PC-9 (cell line): Measurements from ENCODE around the gene TMEM45B. TPM values are rescaled to one million over a fixed set of nuclear protein-coding genes. Genes with fewer than 3 reads are reported as not detected.

ENCODE experiments used
- BruUV-seq: library from RNA; stranded (reverse); fragments of 400-500 nt; replicated peaks from 2 replicates; lab custom pipeline; 2021; lab: Mats Ljungman, UMichigan
- CTCF ChIA-PET: fragments of 300-600 bp; sonication (Branson Sonifier 250); formaldehyde crosslinking; loops from one replicate; lab custom pipeline; 2022; ENCODE audit warnings: antibody characterized with exemption; lab: Charles Lee
- POLR2A ChIA-PET: fragments of 300-600 bp; sonication (Branson Sonifier 250); formaldehyde crosslinking; loops from one replicate; lab custom pipeline; 2022; ENCODE audit warnings: antibody characterized with exemption; ENCODE audit not compliant: unreplicated experiment; lab: Charles Lee
- DNase-seq, 2 experiments: peaks; one replicate each; pipeline versions ENCODE4 v3.0.0 to v3.0.0-alpha.2; 2015 to 2022; ENCODE audit warnings: mixed read lengths in 1 of 2
- H2AFZ ChIP-seq: fragments of 200-600 bp; sonication (generic); 2 replicates; pipeline ENCODE4 v1.8.1; 2017; ENCODE audit warnings: antibody characterized with exemption
- H3F3A ChIP-seq: fragments of 200-600 bp; sonication (generic); 2 replicates; pipeline ENCODE4 v1.8.1; 2017; ENCODE audit warnings: antibody characterized with exemption, mild to moderate bottlenecking, low read depth; ENCODE audit not compliant: insufficient read depth
- H3K27ac ChIP-seq: fragments of 200-600 bp; sonication (generic); 2 replicates; pipeline ENCODE4 v1.6.1; 2016; ENCODE audit warnings: mixed run types
- H3K27me3 ChIP-seq: fragments of 200-600 bp; sonication (generic); 2 replicates; pipeline ENCODE4 v1.6.1; 2016; ENCODE audit warnings: low read depth, mixed run types; ENCODE audit not compliant: insufficient read depth
- H3K36me3 ChIP-seq: fragments of 200-600 bp; sonication (generic); 2 replicates; pipeline ENCODE4 v1.6.1; 2016; ENCODE audit warnings: low read depth, mixed run types
- H3K4me1 ChIP-seq: fragments of 200-600 bp; sonication (generic); replicated peaks from 2 replicates; pipeline ENCODE4 v1.6.1; 2016; ENCODE audit warnings: mixed run types; ENCODE audit not compliant: insufficient read depth
- H3K4me2 ChIP-seq: fragments of 200-600 bp; sonication (generic); 2 replicates; pipeline ENCODE4 v1.6.1; 2017; ENCODE audit warnings: mixed run types
- H3K4me3 ChIP-seq: fragments of 200-600 bp; sonication (generic); 2 replicates; pipeline ENCODE4 v1.6.1; 2016; ENCODE audit warnings: mixed run types
- H3K79me2 ChIP-seq: fragments of 200-600 bp; sonication (generic); 2 replicates; pipeline ENCODE4 v1.6.1; 2017; ENCODE audit warnings: low read depth, mixed run types
- H3K9me2 ChIP-seq: fragments of 200-600 bp; sonication (generic); 2 replicates; pipeline ENCODE4 v1.8.1; 2017; ENCODE audit warnings: mild to moderate bottlenecking; ENCODE audit not compliant: insufficient read depth
- H3K9me3 ChIP-seq: fragments of 200-600 bp; sonication (generic); 2 replicates; pipeline ENCODE4 v1.8.1; 2016; ENCODE audit warnings: low read depth; ENCODE audit not compliant: insufficient read depth
- H4K20me1 ChIP-seq: fragments of 200-600 bp; sonication (generic); 2 replicates; pipeline ENCODE4 v1.8.1; 2017; ENCODE audit not compliant: insufficient read depth
- CTCF ChIP-seq: fragments of 200-600 bp; sonication (generic); conservative IDR thresholded peaks from 2 replicates; pipeline ENCODE4 v1.6.1; 2017; ENCODE audit warnings: mixed run types, antibody characterized with exemption, mild to moderate bottlenecking, moderate library complexity
- EZH2 ChIP-seq: fragments of 200-600 bp; sonication (generic); IDR thresholded peaks from 2 replicates; pipeline ENCODE4 v1.8.0; 2017; ENCODE audit warnings: antibody characterized with exemption, low read depth
- intact Hi-C: fragments of 100-400 bp; cut with micrococcal nuclease; formaldehyde crosslinking; loops from one replicate; pipeline ENCODE4 v1.10.0; 2022; ENCODE audit not compliant: unreplicated experiment
- total RNA-seq: library from RNA; stranded (reverse); gene quantifications from 2 replicates; pipeline ENCODE4 v1.2.3, GENCODE V29; 2021

TMEM45B gene
- total RNA-seq, 1 experiment from 2014 or later = 13.3 TPM

GRCh38 chr11:129855086-129855485, 39.4 kb downstream of the TMEM45B start:
- intact Hi-C loops = no loop called here
- Histone ChIP-seq H2AFZ (no peak overlapping the region), H3K4me1 (peaks cover 64% of the 10 kb centered on the region), H3F3A (peaks cover 50% of the 10 kb centered on the region), H4K20me1 (no peaks in the 10 kb centered on the region), H3K79me2 (peaks cover 11% of the 10 kb centered on the region), H3K36me3 (peaks cover 34% of the 10 kb centered on the region), H3K9me3 (no peaks in the 10 kb centered on the region), H3K9me2 (no peaks in the 10 kb centered on the region), H3K27me3 (no peaks in the 10 kb centered on the region), H3K4me2 (peak overlapping the region; percentile 59), H3K27ac (peak overlapping the region; percentile 87), H3K4me3 (no peak overlapping the region)
- no TSS peak for BruUV-seq
- ChIA-PET POLR2A (no interaction called here), CTCF (no interaction called here)
- DNase-seq = no peak
- TF ChIP-seq CTCF = no peak
- no peak for TF ChIP-seq EZH2

GRCh38 chr11:129856036-129856435, 40.4 kb downstream of the TMEM45B start:
- no peak overlapping the region for H3K4me2 ChIP-seq
- H3K4me1 ChIP-seq = peaks cover 73% of the 10 kb centered on the region
- no peak overlapping the region for H2AFZ ChIP-seq
- no peak for DNase-seq
- ChIA-PET POLR2A (interaction anchor here (0.7 kb wide), 1 partner anchor 306 kb away, joined by 5 read pairs; no protein-coding TSS in a partner anchor), CTCF (interaction anchor here (0.6 kb wide), 2 partner anchors 157 to 1020 kb away, joined by 6 to 10 read pairs; no protein-coding TSS in a partner anchor)
- no peak overlapping the region for H3K27ac ChIP-seq
- no peaks in the 10 kb centered on the region for H3K9me2 ChIP-seq
- intact Hi-C loops = no loop called here
- H4K20me1 ChIP-seq = no peaks in the 10 kb centered on the region
- H3K27me3 ChIP-seq = no peaks in the 10 kb centered on the region
- H3F3A ChIP-seq = peaks cover 59% of the 10 kb centered on the region
- no peak overlapping the region for H3K4me3 ChIP-seq
- no TSS peak for BruUV-seq
- no peak for TF ChIP-seq CTCF
- TF ChIP-seq EZH2 = no peak
- H3K79me2 ChIP-seq = peaks cover 19% of the 10 kb centered on the region
- peaks cover 43% of the 10 kb centered on the region for H3K36me3 ChIP-seq
- H3K9me3 ChIP-seq = no peaks in the 10 kb centered on the region

GRCh38 chr11:129861702-129862522, 46.3 kb downstream of the TMEM45B start:
- H3K4me3 ChIP-seq = peak overlapping the region; percentile 41; the same call in 1 of the 2 replicates

More at GRCh38 chr11:129861702-129862522, 46.3 kb downstream of the TMEM45B start:
- H3K27me3 ChIP-seq = no peaks in the 10 kb centered on the region
- H3K27ac ChIP-seq = peak overlapping the region; percentile 84
- peaks cover 23% of the 10 kb centered on the region for H3K79me2 ChIP-seq
- H3K9me3 ChIP-seq = no peaks in the 10 kb centered on the region
- H3K36me3 ChIP-seq = peaks cover 45% of the 10 kb centered on the region
- H4K20me1 ChIP-seq = no peaks in the 10 kb centered on the region
- H3K9me2 ChIP-seq = no peaks in the 10 kb centered on the region
- intact Hi-C loops = loop anchor here (1.0 to 5.0 kb wide), 4 partner anchors 16 to 285 kb away; no protein-coding TSS in a partner anchor
- BruUV-seq = no TSS peak
- ChIA-PET CTCF (interaction anchor here (0.6 to 0.9 kb wide), 5 partner anchors 15 to 262 kb away, joined by 3 to 9 read pairs (median 4); no protein-coding TSS in a partner anchor), POLR2A (interaction anchor here (0.6 to 0.7 kb wide), 3 partner anchors 34 to 1147 kb away, joined by 3 to 7 read pairs (median 4); no protein-coding TSS in a partner anchor)
- H2AFZ ChIP-seq = no peak overlapping the region
- TF ChIP-seq CTCF (no peak), EZH2 (no peak)
- H3F3A ChIP-seq = peaks cover 64% of the 10 kb centered on the region
- peak overlapping the region; percentile 71 for H3K4me2 ChIP-seq
- DNase-seq = peak; percentile 92 to 100
- peaks cover 82% of the 10 kb centered on the region for H3K4me1 ChIP-seq
